HepG2 (cell line): ENCODE results near the gene SLC25A10. TPM values are rescaled to one million over a fixed set of nuclear protein-coding genes. Genes with fewer than 3 reads are reported as not detected.

Experiments
- EED ChIP-seq: sonication (generic); formaldehyde crosslinking; IDR thresholded peaks from 2 replicates; pipeline ENCODE4 v1.5.0; 2020; ENCODE audit warnings: mild to moderate bottlenecking, missing genetic modification reagents
- EP300 ChIP-seq, 3 experiments: sonication (generic) in 1 of 3; formaldehyde crosslinking in 1 of 3; IDR thresholded peaks; 2 replicates each; pipeline versions ENCODE4 v1.5.1 to v1.6.1; 2011 to 2020; ENCODE audit warnings: low read depth in 2 of 3, low read length in 2 of 3, borderline replicate concordance in 1 of 3, improper control_type of control experiment in 1 of 3, mild to moderate bottlenecking in 1 of 3, missing genetic modification reagents in 1 of 3, moderate library complexity in 1 of 3
- HNRNPH1 ChIP-seq: fragments of 200-400 bp; formaldehyde crosslinking; optimal IDR thresholded peaks from 2 replicates; pipeline ENCODE3; 2017; ENCODE audit warnings: mild to moderate bottlenecking, low read depth, low read length
- KAT7 ChIP-seq: IDR thresholded peaks from 2 replicates; pipeline ENCODE4 v1.6.1; 2018; ENCODE audit warnings: borderline replicate concordance, missing compliant biosample characterization
- MIER3 ChIP-seq: IDR thresholded peaks from 2 replicates; pipeline ENCODE4 v1.6.1; 2016; ENCODE audit warnings: missing compliant biosample characterization, borderline replicate concordance
- SALL1 ChIP-seq: sonication (generic); formaldehyde crosslinking; IDR thresholded peaks from 2 replicates; pipeline ENCODE4 v1.8.0; 2022; ENCODE audit warnings: mild to moderate bottlenecking, missing genetic modification reagents
- TEAD2 ChIP-seq: sonication (generic); formaldehyde crosslinking; IDR thresholded peaks from 2 replicates; pipeline ENCODE4 v1.9.0; 2021; ENCODE audit warnings: missing genetic modification reagents
- THYN1 ChIP-seq: sonication (generic); formaldehyde crosslinking; IDR thresholded peaks from 2 replicates; pipeline ENCODE4 v1.8.1; 2023; ENCODE audit warnings: low read depth, mild to moderate bottlenecking, moderate library complexity, missing genetic modification reagents, borderline replicate concordance
- ZNF383 ChIP-seq: sonication (generic); formaldehyde crosslinking; IDR thresholded peaks from 2 replicates; pipeline ENCODE4 v1.4.0; 2020; ENCODE audit warnings: missing genetic modification reagents, mild to moderate bottlenecking, borderline replicate concordance
- ZNF567 ChIP-seq: sonication (generic); formaldehyde crosslinking; IDR thresholded peaks from 2 replicates; pipeline ENCODE4 v1.8.1; 2023; ENCODE audit warnings: mild to moderate bottlenecking, missing genetic modification reagents, borderline replicate concordance
- ZNF703 ChIP-seq: sonication (generic); formaldehyde crosslinking; IDR thresholded peaks from 2 replicates; pipeline ENCODE4 v1.5.1; 2020; ENCODE audit warnings: missing genetic modification reagents, mild to moderate bottlenecking, moderate library complexity, borderline replicate concordance
- polyA plus RNA-seq, 8 experiments: library from polyadenylated mRNA; depleted of rRNA in 3 of 8; stranded (reverse) in 7 of 8; unstranded in 1 of 8; fragments of >200 nt; fragmentation: Illumina TruSeq in 4 of 8; extraction: Trizol in 4 of 8; gene quantifications; 2 replicates each; pipeline versions ENCODE4 v1.2.1 to v1.2.3, GENCODE V29; 2011 to 2016; ENCODE audit warnings: low read depth in 4 of 8, missing spikeins in 1 of 8, mixed read lengths in 1 of 8; ENCODE audit not compliant: insufficient read depth in 1 of 8
- total RNA-seq, 5 experiments: library from RNA; depleted of rRNA; stranded (reverse); fragments of >200 nt; fragmentation: Illumina TruSeq; extraction: Trizol; gene quantifications; 2 replicates each; pipeline ENCODE4 v1.2.3, GENCODE V29; 2016; ENCODE audit warnings: low read depth in 1 of 5
- TF ChIP-seq, protein P1 (sequence below): IDR thresholded peaks from 2 replicates; pipeline ENCODE4 v1.6.1; 2016
- TF ChIP-seq, protein P2 (sequence below): sonication (generic); formaldehyde crosslinking; IDR thresholded peaks from 2 replicates; pipeline ENCODE4 v1.8.1; 2023; ENCODE audit warnings: mild to moderate bottlenecking, missing genetic modification reagents, borderline replicate concordance
- TF ChIP-seq, protein P3 (sequence below): sonication (generic); formaldehyde crosslinking; IDR thresholded peaks from 2 replicates; pipeline ENCODE4 v1.8.0; 2022; ENCODE audit warnings: mild to moderate bottlenecking, missing genetic modification reagents, moderate library complexity
- TF ChIP-seq, protein P4 (sequence below): sonication (generic); formaldehyde crosslinking; IDR thresholded peaks from 2 replicates; pipeline ENCODE4 v1.5.1; 2020; ENCODE audit warnings: mild to moderate bottlenecking, missing genetic modification reagents, borderline replicate concordance
- TF ChIP-seq, protein P5 (sequence below): sonication (generic); formaldehyde crosslinking; IDR thresholded peaks from 2 replicates; pipeline ENCODE4 v1.4.0; 2020; ENCODE audit warnings: mild to moderate bottlenecking, missing genetic modification reagents
- TF ChIP-seq, protein P6 (sequence below): sonication (generic); formaldehyde crosslinking; IDR thresholded peaks from 2 replicates; pipeline ENCODE4 v1.4.0; 2020; ENCODE audit warnings: missing genetic modification reagents, borderline replicate concordance
- TF ChIP-seq, protein P7 (sequence below): sonication (generic); formaldehyde crosslinking; IDR thresholded peaks from 2 replicates; pipeline ENCODE4 v1.8.1; 2023; ENCODE audit warnings: mild to moderate bottlenecking, moderate library complexity, missing genetic modification reagents

SLC25A10 gene
- total and polyA plus RNA-seq, 2 of the 13 experiments (the other 11 are each of a cell fraction or from before 2014, with no cell fraction given), result 46.5 to 140 TPM

DNA sequence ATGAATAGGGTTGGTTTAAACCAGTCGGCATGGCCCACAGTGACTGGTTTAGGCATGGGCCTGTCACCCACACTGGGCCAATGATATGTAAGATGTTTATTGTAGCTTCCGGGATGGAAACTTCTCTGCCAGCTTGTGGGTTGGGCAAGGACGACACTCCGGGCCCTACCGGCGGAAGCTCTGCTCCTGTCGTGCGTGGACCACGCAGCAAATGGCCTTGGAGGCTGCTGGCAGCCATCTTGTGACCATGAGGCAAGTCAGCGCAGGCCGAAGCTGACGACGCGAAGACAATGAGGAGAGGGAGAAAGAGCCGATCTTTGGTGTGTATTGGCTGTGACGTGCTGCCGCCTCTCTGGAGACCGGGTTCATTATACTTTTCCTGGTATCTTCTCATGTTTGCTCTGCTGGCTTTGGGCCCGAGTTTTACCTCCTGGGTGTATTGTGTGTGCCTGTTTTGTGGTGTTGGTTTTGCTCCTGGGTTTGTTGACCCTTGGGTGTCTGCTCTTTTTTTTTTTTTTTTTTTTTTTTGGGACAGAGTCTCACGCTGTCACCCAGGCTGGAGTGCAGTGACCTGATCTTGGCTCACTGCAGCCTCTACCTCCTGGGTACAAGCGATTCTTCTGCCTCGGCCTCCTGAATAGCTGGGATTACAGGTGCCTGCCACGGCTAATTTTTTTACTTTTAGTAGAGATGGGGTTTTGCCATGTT, 15.4 kb downstream of the SLC25A10 start (continued):
- TF ChIP-seq THYN1 (no peak), MIER3 (CRISPR knock-in tag) (peak; percentile 99), KAT7 (CRISPR knock-in tag) (peak; percentile 96), EED (CRISPR knock-in tag) (peak; percentile 85), ZNF383 (CRISPR knock-in tag) (no peak), TEAD2 (CRISPR knock-in tag) (peak; percentile 94), HNRNPH1 (no peak), EP300 (IDR thresholded peaks at IDR 0.05; ENCODE audit: low read depth in 2 of 2, low read length in 2 of 2) (peak in 1 of 2 experiments; percentile 13; a peak in 1 of 4 replicates), EP300 (CRISPR knock-in tag; IDR thresholded peaks at IDR 0.05; ENCODE audit: borderline replicate concordance) (peak; percentile 75; the same call in 1 of the 2 replicates), ZNF703 (CRISPR knock-in tag) (peak; percentile 95), ZNF567 (CRISPR knock-in tag) (peak; percentile 97), SALL1 (peak; percentile 99)
- TF ChIP-seq, protein P1, sequence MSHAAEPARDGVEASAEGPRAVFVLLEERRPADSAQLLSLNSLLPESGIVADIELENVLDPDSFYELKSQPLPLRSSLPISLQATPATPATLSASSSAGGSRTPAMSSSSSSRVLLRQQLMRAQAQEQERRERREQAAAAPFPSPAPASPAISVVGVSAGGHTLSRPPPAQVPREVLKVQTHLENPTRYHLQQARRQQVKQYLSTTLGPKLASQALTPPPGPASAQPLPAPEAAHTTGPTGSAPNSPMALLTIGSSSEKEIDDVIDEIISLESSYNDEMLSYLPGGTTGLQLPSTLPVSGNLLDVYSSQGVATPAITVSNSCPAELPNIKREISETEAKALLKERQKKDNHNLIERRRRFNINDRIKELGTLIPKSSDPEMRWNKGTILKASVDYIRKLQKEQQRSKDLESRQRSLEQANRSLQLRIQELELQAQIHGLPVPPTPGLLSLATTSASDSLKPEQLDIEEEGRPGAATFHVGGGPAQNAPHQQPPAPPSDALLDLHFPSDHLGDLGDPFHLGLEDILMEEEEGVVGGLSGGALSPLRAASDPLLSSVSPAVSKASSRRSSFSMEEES (CRISPR knock-in tag), result peak; percentile 92
- TF ChIP-seq, protein P2, sequence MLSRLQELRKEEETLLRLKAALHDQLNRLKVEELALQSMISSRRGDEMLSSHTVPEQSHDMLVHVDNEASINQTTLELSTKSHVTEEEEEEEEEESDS (CRISPR knock-in tag), result no peak
- TF ChIP-seq, protein P3, sequence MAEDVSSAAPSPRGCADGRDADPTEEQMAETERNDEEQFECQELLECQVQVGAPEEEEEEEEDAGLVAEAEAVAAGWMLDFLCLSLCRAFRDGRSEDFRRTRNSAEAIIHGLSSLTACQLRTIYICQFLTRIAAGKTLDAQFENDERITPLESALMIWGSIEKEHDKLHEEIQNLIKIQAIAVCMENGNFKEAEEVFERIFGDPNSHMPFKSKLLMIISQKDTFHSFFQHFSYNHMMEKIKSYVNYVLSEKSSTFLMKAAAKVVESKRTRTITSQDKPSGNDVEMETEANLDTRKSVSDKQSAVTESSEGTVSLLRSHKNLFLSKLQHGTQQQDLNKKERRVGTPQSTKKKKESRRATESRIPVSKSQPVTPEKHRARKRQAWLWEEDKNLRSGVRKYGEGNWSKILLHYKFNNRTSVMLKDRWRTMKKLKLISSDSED (CRISPR knock-in tag), result peak; percentile 95; the same call in 1 of the 2 replicates
- TF ChIP-seq, protein P4, sequence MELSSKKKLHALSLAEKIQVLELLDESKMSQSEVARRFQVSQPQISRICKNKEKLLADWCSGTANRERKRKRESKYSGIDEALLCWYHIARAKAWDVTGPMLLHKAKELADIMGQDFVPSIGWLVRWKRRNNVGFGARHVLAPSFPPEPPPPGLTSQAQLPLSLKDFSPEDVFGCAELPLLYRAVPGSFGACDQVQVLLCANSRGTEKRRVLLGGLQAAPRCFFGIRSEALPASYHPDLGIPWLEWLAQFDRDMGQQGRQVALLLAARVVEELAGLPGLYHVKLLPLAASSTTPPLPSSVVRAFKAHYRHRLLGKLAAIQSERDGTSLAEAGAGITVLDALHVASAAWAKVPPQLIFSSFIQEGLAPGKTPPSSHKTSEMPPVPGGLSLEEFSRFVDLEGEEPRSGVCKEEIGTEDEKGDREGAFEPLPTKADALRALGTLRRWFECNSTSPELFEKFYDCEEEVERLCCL, result peak; percentile 99
- TF ChIP-seq, protein P5, sequence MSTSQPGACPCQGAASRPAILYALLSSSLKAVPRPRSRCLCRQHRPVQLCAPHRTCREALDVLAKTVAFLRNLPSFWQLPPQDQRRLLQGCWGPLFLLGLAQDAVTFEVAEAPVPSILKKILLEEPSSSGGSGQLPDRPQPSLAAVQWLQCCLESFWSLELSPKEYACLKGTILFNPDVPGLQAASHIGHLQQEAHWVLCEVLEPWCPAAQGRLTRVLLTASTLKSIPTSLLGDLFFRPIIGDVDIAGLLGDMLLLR (CRISPR knock-in tag), result peak; percentile 97
- TF ChIP-seq, protein P6, sequence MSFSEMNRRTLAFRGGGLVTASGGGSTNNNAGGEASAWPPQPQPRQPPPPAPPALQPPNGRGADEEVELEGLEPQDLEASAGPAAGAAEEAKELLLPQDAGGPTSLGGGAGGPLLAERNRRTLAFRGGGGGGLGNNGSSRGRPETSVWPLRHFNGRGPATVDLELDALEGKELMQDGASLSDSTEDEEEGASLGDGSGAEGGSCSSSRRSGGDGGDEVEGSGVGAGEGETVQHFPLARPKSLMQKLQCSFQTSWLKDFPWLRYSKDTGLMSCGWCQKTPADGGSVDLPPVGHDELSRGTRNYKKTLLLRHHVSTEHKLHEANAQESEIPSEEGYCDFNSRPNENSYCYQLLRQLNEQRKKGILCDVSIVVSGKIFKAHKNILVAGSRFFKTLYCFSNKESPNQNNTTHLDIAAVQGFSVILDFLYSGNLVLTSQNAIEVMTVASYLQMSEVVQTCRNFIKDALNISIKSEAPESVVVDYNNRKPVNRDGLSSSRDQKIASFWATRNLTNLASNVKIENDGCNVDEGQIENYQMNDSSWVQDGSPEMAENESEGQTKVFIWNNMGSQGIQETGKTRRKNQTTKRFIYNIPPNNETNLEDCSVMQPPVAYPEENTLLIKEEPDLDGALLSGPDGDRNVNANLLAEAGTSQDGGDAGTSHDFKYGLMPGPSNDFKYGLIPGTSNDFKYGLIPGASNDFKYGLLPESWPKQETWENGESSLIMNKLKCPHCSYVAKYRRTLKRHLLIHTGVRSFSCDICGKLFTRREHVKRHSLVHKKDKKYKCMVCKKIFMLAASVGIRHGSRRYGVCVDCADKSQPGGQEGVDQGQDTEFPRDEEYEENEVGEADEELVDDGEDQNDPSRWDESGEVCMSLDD, result peak; percentile 92
- TF ChIP-seq, protein P7, sequence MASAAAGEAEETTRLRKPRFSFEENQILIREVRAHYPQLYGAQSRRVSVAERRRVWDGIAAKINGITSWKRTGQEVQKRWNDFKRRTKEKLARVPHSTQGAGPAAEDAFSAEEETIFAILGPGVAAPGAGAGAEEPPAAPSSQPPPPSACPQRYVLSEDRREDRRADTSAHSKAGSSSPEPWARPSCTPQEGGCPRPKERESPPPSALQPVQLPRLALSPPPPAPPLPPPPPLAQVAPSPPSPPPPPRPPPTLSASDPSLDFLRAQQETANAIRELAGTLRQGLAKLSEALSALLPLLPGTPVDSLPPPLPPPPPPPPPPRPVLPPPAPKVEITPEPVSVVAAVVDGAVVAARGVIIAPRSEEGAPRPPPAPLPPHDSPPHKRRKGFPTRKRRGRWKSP (CRISPR knock-in tag), result peak; percentile 97
